ENCODE data around the gene OR52K1.
A peak's percentile ranks its signal among the peaks of the same experiment; 100 is the strongest.
"Not testable (repeated sequence)": the region's sequence is repeated elsewhere in the genome, so short reads cannot be mapped to it uniquely, and the experiment has no call there.

OR52K1 gene

GRCh38 chr11:4481240-4481582 is 1.2 kb upstream of the OR52K1 start:
- DNase-seq: no peak
- intact Hi-C loops (cut with DNase I): no loop called here

- no peak for DNase-seq
- intact Hi-C loops (cut with DNase I): no loop called here
These were observed 1.9 kb downstream of the OR52K1 start for GRCh38 chr11:4484310-4484709.

- DNase-seq; intact Hi-C loops (cut with DNase I): not testable (repeated sequence)
These were observed 9.0 kb downstream of the OR52K1 start for GRCh38 chr11:4491405-4491804.

GRCh38 chr11:4491878-4492606 is 9.6 kb downstream of the OR52K1 start:
- no peak for DNase-seq
- intact Hi-C loops (cut with DNase I): no loop called here

GRCh38 chr11:4493480-4493818 is 11.0 kb downstream of the OR52K1 start:
- intact Hi-C loops (cut with DNase I): no loop called here
- DNase-seq: no peak

- DNase-seq: no peak
- intact Hi-C loops (cut with DNase I): loop anchor here (5.0 kb wide), 1 partner anchor 308 kb away; no protein-coding TSS in a partner anchor
These were observed 13.0 kb downstream of the OR52K1 start for GRCh38 chr11:4495487-4495886.

GRCh38 chr11:4495986-4496385 is 13.5 kb downstream of the OR52K1 start:
- DNase-seq: no peak
- intact Hi-C loops (cut with DNase I): loop anchor here (5.0 kb wide), 1 partner anchor 309 kb away; no protein-coding TSS in a partner anchor

- intact Hi-C loops (cut with DNase I): loop anchor here (5.0 kb wide), 1 partner anchor 309 kb away; no protein-coding TSS in a partner anchor
- no peak for DNase-seq
These were observed 14.3 kb downstream of the OR52K1 start for GRCh38 chr11:4496557-4497248.

- DNase-seq: no peak
- intact Hi-C loops (cut with DNase I): no loop called here
These were observed 26.4 kb downstream of the OR52K1 start for GRCh38 chr11:4508886-4509285.

- DNase-seq: peak in 22 of 42 donors; percentile 8 to 71 (median 35)
- intact Hi-C loops (cut with DNase I): no loop called here
These were observed 29.1 kb downstream of the OR52K1 start for GRCh38 chr11:4511282-4512245.

GRCh38 chr11:4514196-4514595 is 31.8 kb downstream of the OR52K1 start:
- intact Hi-C loops (cut with DNase I): no loop called here
- DNase-seq: no peak

- intact Hi-C loops (cut with DNase I): no loop called here
- DNase-seq: no peak
These were observed 39.9 kb downstream of the OR52K1 start for GRCh38 chr11:4522339-4522738.

- intact Hi-C loops (cut with DNase I): no loop called here
- no peak for DNase-seq
These were observed 40.3 kb downstream of the OR52K1 start for GRCh38 chr11:4522752-4523151.

GRCh38 chr11:4523666-4524065 is 41.2 kb downstream of the OR52K1 start:
- no peak for DNase-seq
- intact Hi-C loops (cut with DNase I): no loop called here

GRCh38 chr11:4527926-4528325 is 45.5 kb downstream of the OR52K1 start:
- no peak for DNase-seq
- intact Hi-C loops (cut with DNase I): no loop called here

GRCh38 chr11:4531686-4532085 is 49.2 kb downstream of the OR52K1 start:
- DNase-seq; intact Hi-C loops (cut with DNase I): not testable (repeated sequence)

- intact Hi-C loops (cut with DNase I): loop anchor here (5.0 kb wide), 1 partner anchor 352 kb away; no protein-coding TSS in a partner anchor
- peak; percentile 14 to 85 (median 66) for DNase-seq
These were observed 57.3 kb downstream of the OR52K1 start for GRCh38 chr11:4539603-4540219.

GRCh38 chr11:4541071-4541470 is 58.6 kb downstream of the OR52K1 start:
- intact Hi-C loops (cut with DNase I): no loop called here
- DNase-seq: no peak
